Rectal smooth muscle tissue (tissue), 1 donor: ENCODE data around the gene ZFR.

Experiments
- H3K27ac ChIP-seq: one replicate; pipeline ENCODE4 v1.7.0; 2013; ENCODE audit warnings: low read depth, low read length, inconsistent platforms
- H3K27me3 ChIP-seq: one replicate; pipeline ENCODE4 v1.7.0; 2013; ENCODE audit warnings: low read length; ENCODE audit not compliant: control insufficient read depth, insufficient read depth
- H3K36me3 ChIP-seq: one replicate; pipeline ENCODE4 v1.7.0; 2013; ENCODE audit warnings: low read length; ENCODE audit not compliant: control insufficient read depth, insufficient read depth
- H3K4me1 ChIP-seq: one replicate; pipeline ENCODE4 v1.7.0; 2013; ENCODE audit warnings: low read length; ENCODE audit not compliant: control insufficient read depth, insufficient read depth
- H3K4me3 ChIP-seq: one replicate; pipeline ENCODE4 v1.7.0; 2013; ENCODE audit warnings: low read length
- H3K9ac ChIP-seq: one replicate; pipeline ENCODE4 v1.7.0; 2013; ENCODE audit warnings: low read length

The ZFR gene

GRCh38 chr5:32309761-32310160, 134.8 kb downstream of the ZFR start:
- H3K27ac ChIP-seq: no peak overlapping the region
- peaks cover 5% of the 10 kb centered on the region for H3K4me1 ChIP-seq

DNA sequence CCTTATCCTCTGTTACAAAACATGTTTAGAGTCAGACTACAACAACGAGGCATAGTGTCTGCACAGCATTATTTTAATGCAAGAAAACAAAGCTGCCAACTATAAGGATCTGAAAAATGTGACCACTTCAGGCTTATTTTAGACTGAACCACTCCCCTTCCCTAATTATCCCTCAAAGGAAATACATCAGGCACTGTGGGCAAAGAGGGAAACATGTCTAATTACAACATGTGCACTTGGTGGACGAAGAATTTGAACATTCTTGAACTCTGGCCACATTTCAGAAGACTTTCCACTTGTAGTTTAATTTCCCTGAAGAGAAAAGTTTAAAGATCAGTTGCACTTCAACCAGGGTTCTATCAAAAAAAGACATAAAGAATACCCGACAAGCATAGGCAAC, 135.6 kb downstream of the ZFR start:
- H3K27ac ChIP-seq: no peak overlapping the region
- no peak overlapping the region for H3K9ac ChIP-seq
- no peak overlapping the region for H3K4me3 ChIP-seq
- H3K4me1 ChIP-seq: peaks cover 5% of the 10 kb centered on the region
- H3K27me3 ChIP-seq: no peaks in the 10 kb centered on the region
- no peaks in the 10 kb centered on the region for H3K36me3 ChIP-seq

More at GRCh38 chr5:32309761-32310160, 134.8 kb downstream of the ZFR start:
- H3K9ac ChIP-seq: no peak overlapping the region
- H3K4me3 ChIP-seq: no peak overlapping the region
- no peaks in the 10 kb centered on the region for H3K36me3 ChIP-seq
- H3K27me3 ChIP-seq: no peaks in the 10 kb centered on the region

GRCh38 chr5:32307769-32308194, 136.8 kb downstream of the ZFR start:
- no peaks in the 10 kb centered on the region for H3K27me3 ChIP-seq
- peaks cover 5% of the 10 kb centered on the region for H3K4me1 ChIP-seq
- no peak overlapping the region for H3K27ac ChIP-seq
- H3K4me3 ChIP-seq: no peak overlapping the region
- H3K36me3 ChIP-seq: no peaks in the 10 kb centered on the region
- H3K9ac ChIP-seq: no peak overlapping the region

- Histone ChIP-seq H3K27me3 (no peaks in the 10 kb centered on the region), H3K4me3 (no peak overlapping the region), H3K27ac (no peak overlapping the region), H3K9ac (no peak overlapping the region), H3K4me1 (no peaks in the 10 kb centered on the region), H3K36me3 (no peaks in the 10 kb centered on the region)
These were observed 139.9 kb downstream of the ZFR start for GRCh38 chr5:32304622-32305021.
